CD14-positive monocyte (primary cell): Measurements from ENCODE around the gene KLHDC8A. TPM values are rescaled to one million over a fixed set of nuclear protein-coding genes. Genes with fewer than 3 reads are reported as not detected.
A peak's percentile ranks its signal among the peaks of the same experiment; 100 is the strongest.
"Not testable (repeated sequence)": the region's sequence is repeated elsewhere in the genome, so short reads cannot be mapped to it uniquely, and the experiment has no call there.

Source experiments
- DNase-seq, 3 donors: peaks; one replicate each; pipeline ENCODE4 v3.0.0-alpha.2; 2011 to 2022
- H2AFZ ChIP-seq: 2 replicates; pipeline ENCODE4 v1.6.0; 2012; ENCODE audit warnings: mild to moderate bottlenecking, low read depth, low read length, inconsistent platforms; ENCODE audit not compliant: insufficient read depth, poor library complexity, severe bottlenecking
- H3K27ac ChIP-seq, 2 donors: 1 replicate in 1 of 2; 2 replicates in 1 of 2; pipeline ENCODE4 v1.5.1; 2012 to 2013; ENCODE audit warnings: low read length in 2 of 2, control low read depth in 1 of 2, inconsistent platforms in 1 of 2, low read depth in 1 of 2, mild to moderate bottlenecking in 1 of 2
- H3K27me3 ChIP-seq, 2 donors: one replicate each; pipeline versions ENCODE4 v1.6.0 to v1.6.1; 2011 to 2013; ENCODE audit warnings: low read length in 2 of 2; ENCODE audit not compliant: control insufficient read depth in 2 of 2, insufficient read depth in 2 of 2
- H3K36me3 ChIP-seq, 2 donors: replicated peaks in 1 of 2; 1 replicate in 1 of 2; 2 replicates in 1 of 2; pipeline versions ENCODE4 v1.5.1 to v1.6.1; 2012 to 2013; ENCODE audit warnings: low read length in 2 of 2, control low read depth in 1 of 2, inconsistent platforms in 1 of 2, mild to moderate bottlenecking in 1 of 2; ENCODE audit not compliant: insufficient read depth in 2 of 2, control insufficient read depth in 1 of 2
- H3K4me1 ChIP-seq, 2 donors: 1 replicate in 1 of 2; 2 replicates in 1 of 2; pipeline versions ENCODE4 v1.5.1 to v1.6.1; 2012 to 2013; ENCODE audit warnings: low read length in 2 of 2, control low read depth in 1 of 2, inconsistent platforms in 1 of 2, mild to moderate bottlenecking in 1 of 2, moderate library complexity in 1 of 2; ENCODE audit not compliant: insufficient read depth in 2 of 2, control insufficient read depth in 1 of 2
- H3K4me2 ChIP-seq: replicated peaks from 2 replicates; pipeline ENCODE3; 2012; ENCODE audit warnings: low read length, moderate library complexity, mild to moderate bottlenecking; ENCODE audit not compliant: poor library complexity, severe bottlenecking; ENCODE audit errors: extremely low read depth
- H3K4me3 ChIP-seq, 3 experiments: fragments of 200-600 bp in 1 of 3; sonication (generic) in 1 of 3; replicated peaks in 1 of 3; 1 replicate in 2 of 3; 2 replicates in 1 of 3; pipeline ENCODE4 v1.5.1; 2011 to 2013; ENCODE audit warnings: low read length in 3 of 3, mild to moderate bottlenecking in 3 of 3, control low read depth in 2 of 3, low read depth in 2 of 3, inconsistent platforms in 1 of 3, moderate library complexity in 1 of 3
- H3K79me2 ChIP-seq: 2 replicates; pipeline ENCODE4 v1.6.0; 2012; ENCODE audit warnings: mild to moderate bottlenecking, control low read depth, inconsistent platforms, low read length, moderate library complexity; ENCODE audit not compliant: insufficient read depth
- H3K9ac ChIP-seq: 2 replicates; pipeline ENCODE4 v1.6.0; 2017; ENCODE audit warnings: low read length, mild to moderate bottlenecking; ENCODE audit not compliant: insufficient read depth, poor library complexity, severe bottlenecking
- H3K9me3 ChIP-seq, 2 donors: replicated peaks in 1 of 2; 1 replicate in 1 of 2; 2 replicates in 1 of 2; pipeline versions ENCODE4 v1.5.1 to v1.6.1; 2012 to 2013; ENCODE audit warnings: low read length in 2 of 2, control low read depth in 1 of 2; ENCODE audit not compliant: control insufficient read depth in 1 of 2, insufficient read depth in 1 of 2
- H4K20me1 ChIP-seq: 2 replicates; pipeline ENCODE4 v1.6.0; 2012; ENCODE audit warnings: mild to moderate bottlenecking, low read length, control low read depth, moderate library complexity; ENCODE audit not compliant: insufficient read depth
- H3K27ac Mint-ChIP-seq, 7 donors: one replicate each; pipeline ENCODE4 v1.8.0; 2020; ENCODE audit warnings: mild to moderate bottlenecking in 7 of 7, mixed read lengths in 7 of 7, moderate library complexity in 6 of 7, inconsistent platforms in 2 of 7
- H3K27me3 Mint-ChIP-seq, 3 donors: one replicate each; pipeline ENCODE4 v1.8.0; 2021 to 2022; ENCODE audit warnings: low read depth in 3 of 3, mild to moderate bottlenecking in 3 of 3, mixed read lengths in 3 of 3, moderate library complexity in 3 of 3, inconsistent platforms in 1 of 3
- H3K36me3 Mint-ChIP-seq, 2 donors: one replicate each; pipeline ENCODE4 v1.8.0; 2020; ENCODE audit warnings: mixed read lengths in 2 of 2, inconsistent platforms in 1 of 2, mild to moderate bottlenecking in 1 of 2
- H3K4me1 Mint-ChIP-seq: one replicate; pipeline ENCODE4 v1.8.0; 2020; ENCODE audit warnings: mild to moderate bottlenecking, mixed read lengths
- H3K4me3 Mint-ChIP-seq, 2 donors: one replicate each; pipeline ENCODE4 v1.8.0; 2020; ENCODE audit warnings: mild to moderate bottlenecking in 2 of 2, mixed read lengths in 2 of 2, moderate library complexity in 1 of 2
- H3K9me3 Mint-ChIP-seq, 7 donors: one replicate each; pipeline ENCODE4 v1.8.0; 2020 to 2022; ENCODE audit warnings: mixed read lengths in 7 of 7, mild to moderate bottlenecking in 6 of 7, moderate library complexity in 6 of 7, inconsistent platforms in 2 of 7
- WGBS: methylation state at CpG from one replicate; pipeline ENCODE4 v1.1.5; 2013; ENCODE audit warnings: missing lambda C conversion rate; ENCODE audit not compliant: insufficient coverage; 5-methylcytosine and 5-hydroxymethylcytosine counted together
- intact Hi-C, 2 donors: fragments of 100-400 bp; cut with micrococcal nuclease; formaldehyde crosslinking; loops; one replicate each; pipeline versions ENCODE4 v1.15.0 to v1.15.1; 2023
- polyA plus RNA-seq, 3 donors: library from polyadenylated mRNA; depleted of rRNA in 1 of 3; unstranded in 2 of 3; stranded (reverse) in 1 of 3; fragments of 300-500 nt in 2 of 3; fragments of >200 nt in 1 of 3; fragmentation: Illumina TruSeq in 2 of 3; gene quantifications; 1 replicate in 2 of 3; 2 replicates in 1 of 3; pipeline ENCODE4 v1.2.3, GENCODE V29; 2012 to 2021
- TF ChIP-seq, protein P1 (sequence below): fragments of 200-600 bp; IDR thresholded peaks from one replicate; pipeline ENCODE4 v1.8.0; 2022; ENCODE audit warnings: antibody characterized with exemption, mild to moderate bottlenecking

Gene KLHDC8A
- polyA plus RNA-seq, 3 donors = not detected

DNA sequence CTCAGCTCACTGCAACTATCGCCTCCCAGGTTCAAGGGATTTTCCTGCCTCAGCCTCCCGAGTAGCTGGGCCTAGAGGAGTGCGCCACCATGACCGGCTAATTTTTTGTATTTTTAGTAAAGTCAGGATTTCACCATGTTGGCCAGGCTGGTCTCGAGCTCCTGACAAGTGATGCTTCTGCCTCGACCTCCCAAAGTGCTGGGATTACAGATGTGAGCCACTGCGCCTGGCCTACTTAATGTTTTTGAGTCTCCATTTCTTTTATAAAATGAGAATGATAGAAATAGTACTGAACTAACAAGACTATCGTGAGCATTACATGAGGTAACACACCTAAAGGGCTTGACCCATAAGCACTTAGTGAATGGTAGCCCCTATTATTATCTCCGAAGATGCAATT, 56.6 kb downstream of the KLHDC8A start:
- peak overlapping the region in 6 of 7 donors; percentile 53 to 91 (median 76) for H3K27ac Mint-ChIP-seq
- no peaks in the 10 kb centered on the region for H3K9me3 ChIP-seq
- TF ChIP-seq, protein P1, sequence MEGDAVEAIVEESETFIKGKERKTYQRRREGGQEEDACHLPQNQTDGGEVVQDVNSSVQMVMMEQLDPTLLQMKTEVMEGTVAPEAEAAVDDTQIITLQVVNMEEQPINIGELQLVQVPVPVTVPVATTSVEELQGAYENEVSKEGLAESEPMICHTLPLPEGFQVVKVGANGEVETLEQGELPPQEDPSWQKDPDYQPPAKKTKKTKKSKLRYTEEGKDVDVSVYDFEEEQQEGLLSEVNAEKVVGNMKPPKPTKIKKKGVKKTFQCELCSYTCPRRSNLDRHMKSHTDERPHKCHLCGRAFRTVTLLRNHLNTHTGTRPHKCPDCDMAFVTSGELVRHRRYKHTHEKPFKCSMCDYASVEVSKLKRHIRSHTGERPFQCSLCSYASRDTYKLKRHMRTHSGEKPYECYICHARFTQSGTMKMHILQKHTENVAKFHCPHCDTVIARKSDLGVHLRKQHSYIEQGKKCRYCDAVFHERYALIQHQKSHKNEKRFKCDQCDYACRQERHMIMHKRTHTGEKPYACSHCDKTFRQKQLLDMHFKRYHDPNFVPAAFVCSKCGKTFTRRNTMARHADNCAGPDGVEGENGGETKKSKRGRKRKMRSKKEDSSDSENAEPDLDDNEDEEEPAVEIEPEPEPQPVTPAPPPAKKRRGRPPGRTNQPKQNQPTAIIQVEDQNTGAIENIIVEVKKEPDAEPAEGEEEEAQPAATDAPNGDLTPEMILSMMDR = no peak
- H3K4me3 Mint-ChIP-seq = peak overlapping the region in 1 of 2 donors; percentile 24
- no peak overlapping the region for H3K4me3 ChIP-seq
- no peak overlapping the region for H2AFZ ChIP-seq
- WGBS = 47% methylated on average over 6 of the region's 9 CpGs
- peaks cover 32 to 43% of the 10 kb centered on the region in 2 donors for H3K36me3 Mint-ChIP-seq
- no peak overlapping the region for H3K4me2 ChIP-seq
- peak overlapping the region in 1 of 2 donors; percentile 33 for H3K27ac ChIP-seq
- H3K27me3 Mint-ChIP-seq = peaks cover 3 to 5% (median 3%) of the 10 kb centered on the region in 3 donors
- H3K79me2 ChIP-seq = no peaks in the 10 kb centered on the region
- peaks cover 43% of the 10 kb centered on the region for H4K20me1 ChIP-seq
- H3K9ac ChIP-seq = no peak overlapping the region
- no peaks in the 10 kb centered on the region for H3K27me3 ChIP-seq
- intact Hi-C loops = no loop called here
- peaks cover 27% of the 10 kb centered on the region for H3K4me1 Mint-ChIP-seq
- peak in 1 of 3 donors; percentile 52 for DNase-seq
- no peaks in the 10 kb centered on the region for H3K9me3 Mint-ChIP-seq
- peaks cover 40 to 41% of the 10 kb centered on the region in 2 donors for H3K36me3 ChIP-seq
- peaks cover 10 to 23% of the 10 kb centered on the region in 2 donors for H3K4me1 ChIP-seq

DNA sequence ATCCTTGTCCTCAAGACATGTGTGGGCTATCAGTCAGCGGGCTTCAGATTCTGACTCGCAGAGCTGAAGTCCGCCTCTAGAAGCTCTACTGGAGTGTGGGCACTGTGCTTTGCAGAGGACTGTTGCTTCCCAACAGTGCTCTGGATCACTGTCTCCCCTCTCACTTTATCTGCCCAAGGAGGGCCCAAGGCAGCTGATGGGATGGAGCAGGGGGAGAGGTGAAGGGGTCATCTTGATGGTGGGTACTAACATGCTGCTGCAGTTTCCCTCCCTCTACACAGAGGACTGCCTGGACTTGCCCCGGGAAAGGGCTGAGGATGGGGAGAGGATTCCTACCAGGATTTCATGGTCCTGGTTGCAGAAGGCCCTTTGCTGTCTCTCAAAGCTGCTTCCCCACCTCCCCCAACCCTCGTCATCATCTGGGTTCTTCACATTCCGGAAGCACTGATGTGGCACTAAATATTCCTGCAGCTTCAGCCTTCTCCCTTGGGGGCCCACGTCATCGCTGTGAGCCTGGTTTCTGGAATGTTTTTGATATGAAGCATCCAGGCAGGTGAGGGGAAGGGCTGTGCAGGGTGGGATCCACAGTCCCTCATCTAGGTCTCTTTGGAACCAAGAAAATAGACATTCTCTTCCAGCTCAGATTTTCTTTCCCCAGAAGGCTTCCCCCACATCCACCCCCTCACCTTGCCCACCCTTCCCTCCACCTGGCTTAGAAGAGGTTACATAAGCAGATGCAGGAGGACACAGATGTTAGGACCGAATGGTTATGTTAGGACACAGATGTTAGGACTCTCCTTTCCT, 58.3 kb downstream of the KLHDC8A start:
- Histone ChIP-seq H4K20me1 (peaks cover 25% of the 10 kb centered on the region), H3K79me2 (no peaks in the 10 kb centered on the region), H2AFZ (no peak overlapping the region), H3K27me3 (no peaks in the 10 kb centered on the region), H3K36me3 (peaks cover 22 to 23% of the 10 kb centered on the region in 2 donors), H3K4me2 (no peak overlapping the region), H3K9me3 (no peaks in the 10 kb centered on the region), H3K4me3 (no peak overlapping the region), H3K4me1 (peaks cover 10 to 23% of the 10 kb centered on the region in 2 donors), H3K27ac (no peak overlapping the region), H3K9ac (no peak overlapping the region)
- TF ChIP-seq, protein P1 = no peak
- intact Hi-C loops = no loop called here
- 75% methylated on average over 2 of the region's 9 CpGs for WGBS
- DNase-seq = no peak
- Mint-ChIP-seq H3K4me3 (no peak overlapping the region), H3K27ac (peak overlapping the region in 1 of 7 donors; percentile 10), H3K9me3 (no peaks in the 10 kb centered on the region), H3K27me3 (peaks cover 3 to 5% (median 5%) of the 10 kb centered on the region in 3 donors), H3K4me1 (peaks cover 34% of the 10 kb centered on the region), H3K36me3 (peaks cover 17 to 26% of the 10 kb centered on the region in 2 donors)

DNA sequence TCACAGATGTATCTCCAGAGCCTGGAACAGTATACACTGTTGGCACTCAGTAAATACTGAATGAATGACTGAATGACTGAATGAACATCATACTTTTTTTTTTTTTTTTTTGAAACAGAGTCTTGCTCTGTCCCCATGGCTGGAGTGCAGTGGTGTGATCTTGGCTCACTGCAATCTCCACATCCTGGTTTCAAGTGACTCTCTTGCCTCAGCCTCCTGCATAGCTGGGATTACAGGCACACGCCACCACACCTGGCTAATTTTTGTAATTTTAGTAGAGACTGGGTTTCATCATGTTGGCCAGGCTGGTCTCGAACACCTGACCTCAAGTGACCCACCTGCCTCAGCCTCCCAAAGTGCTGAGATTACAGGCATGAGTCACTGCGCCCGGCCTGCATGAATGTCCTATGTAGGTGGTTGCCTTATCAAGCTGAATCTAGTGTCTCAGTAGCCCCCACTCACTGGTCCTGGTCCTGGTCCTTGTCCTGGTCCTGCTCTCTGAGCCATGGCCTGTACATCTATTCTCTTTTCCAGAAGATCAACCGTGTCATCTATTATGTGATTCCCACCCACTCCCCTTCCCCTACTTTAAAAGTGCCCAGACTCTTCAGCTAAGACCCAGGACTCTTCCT, 59.1 kb downstream of the KLHDC8A start:
- H3K9me3 Mint-ChIP-seq, H3K27me3 ChIP-seq, H3K27ac Mint-ChIP-seq, H3K27me3 Mint-ChIP-seq, H3K79me2 ChIP-seq, H3K4me2 ChIP-seq, DNase-seq, H3K27ac ChIP-seq, H3K9ac ChIP-seq, H3K4me3 Mint-ChIP-seq, H3K9me3 ChIP-seq, intact Hi-C loops, H2AFZ ChIP-seq, H3K4me3 ChIP-seq: not testable (repeated sequence)
- peaks cover 18% of the 10 kb centered on the region for H4K20me1 ChIP-seq
- H3K4me1 Mint-ChIP-seq = peaks cover 34% of the 10 kb centered on the region
- H3K36me3 ChIP-seq = peaks cover 15 to 17% of the 10 kb centered on the region in 2 donors
- H3K36me3 Mint-ChIP-seq = peaks cover 12 to 19% of the 10 kb centered on the region in 2 donors
- 100% methylated on average over 3 of the region's 5 CpGs for WGBS
- peaks cover 10 to 23% of the 10 kb centered on the region in 2 donors for H3K4me1 ChIP-seq
